HG02759 (cell line): ENCODE results near the gene RYR2.
"Not testable (repeated sequence)": the region's sequence is repeated elsewhere in the genome, so short reads cannot be mapped to it uniquely, and the experiment has no call there.

Source experiments
- ATAC-seq: cut with Tn5 transposase; IDR thresholded peaks from one replicate; pipeline ENCODE4 v1.9.1; 2021; ENCODE audit warnings: mild to moderate bottlenecking, moderate library complexity; ENCODE audit not compliant: unreplicated experiment

Gene RYR2

GRCh38 chr1:237071641-237072420 lies 29.8 kb downstream of the RYR2 start:
- ATAC-seq = no peak

GRCh38 chr1:237074371-237075117 lies 32.6 kb downstream of the RYR2 start:
- no peak for ATAC-seq

GRCh38 chr1:237084341-237085077 lies 42.5 kb downstream of the RYR2 start:
- no peak for ATAC-seq

- ATAC-seq = no peak
These were observed 49.7 kb downstream of the RYR2 start for GRCh38 chr1:237091691-237092090.

- ATAC-seq = no peak
These were observed 51.7 kb downstream of the RYR2 start for GRCh38 chr1:237093691-237094090.

- no peak for ATAC-seq
These were observed 56.6 kb downstream of the RYR2 start for GRCh38 chr1:237098541-237098940.

- no peak for ATAC-seq
These were observed 61.0 kb downstream of the RYR2 start for GRCh38 chr1:237103021-237103420.

GRCh38 chr1:237104096-237104495 lies 62.1 kb downstream of the RYR2 start:
- ATAC-seq = no peak

- ATAC-seq = no peak
These were observed 63.8 kb downstream of the RYR2 start for GRCh38 chr1:237105826-237106225.

- ATAC-seq = no peak
These were observed 66.5 kb downstream of the RYR2 start for GRCh38 chr1:237108297-237109040.

- no peak for ATAC-seq
These were observed 69.8 kb downstream of the RYR2 start for GRCh38 chr1:237111807-237112206.

GRCh38 chr1:237112663-237113062 lies 70.7 kb downstream of the RYR2 start:
- ATAC-seq = no peak

- no peak for ATAC-seq
These were observed 73.1 kb downstream of the RYR2 start for GRCh38 chr1:237115035-237115434.

- no peak for ATAC-seq
These were observed 77.1 kb downstream of the RYR2 start for GRCh38 chr1:237119091-237119490.

GRCh38 chr1:237120683-237121082 lies 78.7 kb downstream of the RYR2 start:
- no peak for ATAC-seq

- ATAC-seq = no peak
These were observed 83.0 kb downstream of the RYR2 start for GRCh38 chr1:237124856-237125462.

GRCh38 chr1:237126180-237126579 lies 84.2 kb downstream of the RYR2 start:
- no peak for ATAC-seq

GRCh38 chr1:237127301-237127700 lies 85.3 kb downstream of the RYR2 start:
- ATAC-seq = not testable (repeated sequence)

- no peak for ATAC-seq
These were observed 91.9 kb downstream of the RYR2 start for GRCh38 chr1:237133921-237134320.

- no peak for ATAC-seq
These were observed 92.9 kb downstream of the RYR2 start for GRCh38 chr1:237134929-237135328.
